Keratinocyte (primary cell): ENCODE results near the gene MTA2.

Experiments
- EZH2 ChIP-seq: IDR thresholded peaks from one replicate; pipeline ENCODE4 v1.6.1; 2012; ENCODE audit warnings: inconsistent platforms, mild to moderate bottlenecking, low read length, moderate library complexity
- TF ChIP-seq, protein P1 (sequence below), 3 experiments: IDR thresholded peaks in 1 of 3; conservative IDR thresholded peaks in 1 of 3; optimal IDR thresholded peaks in 1 of 3; 2 replicates in 2 of 3; 3 replicates in 1 of 3; pipeline versions ENCODE3 to v1.5.1; 2011; ENCODE audit warnings: low read length in 3 of 3, mild to moderate bottlenecking in 3 of 3, moderate library complexity in 2 of 3, control low read depth in 1 of 3, inconsistent platforms in 1 of 3; ENCODE audit not compliant: insufficient read depth in 2 of 3; ENCODE audit errors: extremely low read depth in 1 of 3

DNA sequence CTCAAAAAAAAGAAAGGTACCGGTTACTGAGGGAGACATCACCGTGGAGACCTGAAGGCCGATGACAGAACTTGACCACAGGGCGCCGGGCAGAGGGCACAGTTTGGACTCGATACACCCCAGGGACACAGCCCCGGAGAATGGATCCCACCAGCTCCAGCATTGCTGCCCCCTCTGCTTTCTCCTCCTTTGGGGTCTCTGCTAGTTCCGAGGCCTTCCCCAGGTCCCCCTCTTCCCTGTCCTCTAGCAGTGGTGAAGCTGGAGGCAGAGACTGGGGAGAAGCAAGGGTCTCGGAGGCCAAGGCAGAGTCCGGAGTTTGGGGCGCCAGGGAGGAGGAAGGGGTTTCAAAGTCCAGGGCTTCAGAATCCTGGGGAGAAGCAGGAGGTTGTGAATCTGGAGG is 23.1 kb downstream of the MTA2 start:
- TF ChIP-seq, protein P1, sequence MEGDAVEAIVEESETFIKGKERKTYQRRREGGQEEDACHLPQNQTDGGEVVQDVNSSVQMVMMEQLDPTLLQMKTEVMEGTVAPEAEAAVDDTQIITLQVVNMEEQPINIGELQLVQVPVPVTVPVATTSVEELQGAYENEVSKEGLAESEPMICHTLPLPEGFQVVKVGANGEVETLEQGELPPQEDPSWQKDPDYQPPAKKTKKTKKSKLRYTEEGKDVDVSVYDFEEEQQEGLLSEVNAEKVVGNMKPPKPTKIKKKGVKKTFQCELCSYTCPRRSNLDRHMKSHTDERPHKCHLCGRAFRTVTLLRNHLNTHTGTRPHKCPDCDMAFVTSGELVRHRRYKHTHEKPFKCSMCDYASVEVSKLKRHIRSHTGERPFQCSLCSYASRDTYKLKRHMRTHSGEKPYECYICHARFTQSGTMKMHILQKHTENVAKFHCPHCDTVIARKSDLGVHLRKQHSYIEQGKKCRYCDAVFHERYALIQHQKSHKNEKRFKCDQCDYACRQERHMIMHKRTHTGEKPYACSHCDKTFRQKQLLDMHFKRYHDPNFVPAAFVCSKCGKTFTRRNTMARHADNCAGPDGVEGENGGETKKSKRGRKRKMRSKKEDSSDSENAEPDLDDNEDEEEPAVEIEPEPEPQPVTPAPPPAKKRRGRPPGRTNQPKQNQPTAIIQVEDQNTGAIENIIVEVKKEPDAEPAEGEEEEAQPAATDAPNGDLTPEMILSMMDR (optimal IDR thresholded peaks at IDR 0.05 in 1 of 3, IDR thresholded peaks at IDR 0.05 in 1 of 3, conservative IDR thresholded peaks at IDR 0.05 in 1 of 3; ENCODE audit: extremely low read depth in 1 of 3, insufficient read depth in 2 of 3, low read length in 3 of 3), result no peak
- TF ChIP-seq EZH2, result no peak
